Measurements from ENCODE around the gene CYP4V2.

- no peak for TF ChIP-seq FOXM1 (IDR thresholded peaks at IDR 0.05; ENCODE audit: borderline replicate concordance)
- TF ChIP-seq SP1 (IDR thresholded peaks at IDR 0.05), result no peak
- no peak for TF ChIP-seq L3MBTL2 (conservative IDR thresholded peaks at IDR 0.05)
- TF ChIP-seq BHLHE40 (IDR thresholded peaks at IDR 0.05; ENCODE audit: borderline replicate concordance), result no peak
- TF ChIP-seq FOXA1 (IDR thresholded peaks at IDR 0.05), result no peak
- no peak for TF ChIP-seq SUZ12 (IDR thresholded peaks at IDR 0.05)
- no peak for TF ChIP-seq HDGF (IDR thresholded peaks at IDR 0.05; ENCODE audit: borderline replicate concordance)
- TF ChIP-seq ZNF384 (IDR thresholded peaks at IDR 0.05), result no peak
- no peak for TF ChIP-seq NFRKB (IDR thresholded peaks at IDR 0.05)
- TF ChIP-seq PKNOX1 (IDR thresholded peaks at IDR 0.05), result no peak
- TF ChIP-seq ELF4 (IDR thresholded peaks at IDR 0.05), result no peak
- no peak for TF ChIP-seq TARDBP (IDR thresholded peaks at IDR 0.05)
- TF ChIP-seq ARNT (IDR thresholded peaks at IDR 0.05), result no peak
Observed at GRCh38 chr4:186201010-186201409, 9.6 kb downstream of the CYP4V2 start.

Measured in HEK293T (cell line).